Colonic mucosa (tissue), 4 donors: ENCODE results near the gene UBLCP1. TPM values are rescaled to one million over a fixed set of nuclear protein-coding genes. Genes with fewer than 3 reads are reported as not detected.

Experiments used
- DNase-seq: peaks from one replicate; pipeline ENCODE4 v3.0.0-alpha.2; 2020
- H3K27ac ChIP-seq: fragments of 200-600 bp; one replicate; pipeline ENCODE4 v1.8.0; 2021
- H3K27me3 ChIP-seq: fragments of 200-600 bp; one replicate; pipeline ENCODE4 v1.8.0; 2021
- H3K36me3 ChIP-seq: fragments of 200-600 bp; one replicate; pipeline ENCODE4 v1.8.0; 2021
- H3K4me1 ChIP-seq: fragments of 200-600 bp; one replicate; pipeline ENCODE4 v1.8.0; 2021; ENCODE audit warnings: mild to moderate bottlenecking
- H3K4me3 ChIP-seq: fragments of 200-600 bp; one replicate; pipeline ENCODE4 v1.8.0; 2021
- H3K9ac ChIP-seq, 2 donors: one replicate each; pipeline ENCODE4 v1.7.0; 2013; ENCODE audit warnings: control low read depth in 2 of 2, low read depth in 2 of 2, low read length in 2 of 2
- H3K9me3 ChIP-seq: fragments of 200-600 bp; one replicate; pipeline ENCODE4 v1.8.0; 2021
- intact Hi-C: fragments of 100-400 bp; cut with DNase I; formaldehyde crosslinking; loops from one replicate; pipeline ENCODE4 v1.14.1; 2022
- total RNA-seq, 2 donors: library from RNA; stranded (reverse); fragmentation: NEBNext Ultra II Directional in 1 of 2; extraction: Animal tissue kit (Norgen Biotek cat#: 25700) in 1 of 2; gene quantifications; one replicate each; pipeline ENCODE4 v1.2.1, GENCODE V29; 2021
- TF ChIP-seq, protein P1 (sequence below): fragments of 200-600 bp; IDR thresholded peaks from one replicate; pipeline ENCODE4 v1.8.0; 2022; ENCODE audit warnings: antibody characterized with exemption, mild to moderate bottlenecking
- donor health status: healthy.
- donor health status: DM: no; HTN: no; CAD: no.
- donor health status: DM: no; HTN: no; CAD: no.

Gene UBLCP1
- total RNA-seq, 2 donors from 2014 or later: 11.8 to 17.2 TPM

DNA sequence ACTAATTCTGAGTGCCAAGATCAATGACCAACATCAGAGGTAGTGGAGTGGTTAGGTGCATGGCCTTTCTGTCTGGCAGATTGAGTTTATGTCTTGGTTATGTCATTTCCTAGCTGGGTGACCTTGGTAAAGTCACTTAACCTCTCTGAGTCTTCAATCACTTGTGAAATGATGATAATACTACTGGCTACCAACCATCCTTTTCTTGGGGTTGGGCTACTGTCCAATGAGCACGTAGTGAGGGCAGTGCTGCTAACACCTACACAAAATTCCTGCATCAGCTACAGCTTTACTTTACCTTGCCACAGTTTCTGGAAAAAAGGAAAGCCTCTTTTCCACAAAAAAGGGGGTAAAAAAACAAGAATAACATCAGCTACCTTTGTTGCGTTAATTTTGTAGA, 54.8 kb downstream of the UBLCP1 start:
- no peaks in the 10 kb centered on the region for H3K4me1 ChIP-seq
- DNase-seq: no peak
- intact Hi-C loops: no loop called here
- no peaks in the 10 kb centered on the region for H3K27me3 ChIP-seq
- no peak overlapping the region for H3K9ac ChIP-seq
- no peaks in the 10 kb centered on the region for H3K9me3 ChIP-seq
- TF ChIP-seq, protein P1, sequence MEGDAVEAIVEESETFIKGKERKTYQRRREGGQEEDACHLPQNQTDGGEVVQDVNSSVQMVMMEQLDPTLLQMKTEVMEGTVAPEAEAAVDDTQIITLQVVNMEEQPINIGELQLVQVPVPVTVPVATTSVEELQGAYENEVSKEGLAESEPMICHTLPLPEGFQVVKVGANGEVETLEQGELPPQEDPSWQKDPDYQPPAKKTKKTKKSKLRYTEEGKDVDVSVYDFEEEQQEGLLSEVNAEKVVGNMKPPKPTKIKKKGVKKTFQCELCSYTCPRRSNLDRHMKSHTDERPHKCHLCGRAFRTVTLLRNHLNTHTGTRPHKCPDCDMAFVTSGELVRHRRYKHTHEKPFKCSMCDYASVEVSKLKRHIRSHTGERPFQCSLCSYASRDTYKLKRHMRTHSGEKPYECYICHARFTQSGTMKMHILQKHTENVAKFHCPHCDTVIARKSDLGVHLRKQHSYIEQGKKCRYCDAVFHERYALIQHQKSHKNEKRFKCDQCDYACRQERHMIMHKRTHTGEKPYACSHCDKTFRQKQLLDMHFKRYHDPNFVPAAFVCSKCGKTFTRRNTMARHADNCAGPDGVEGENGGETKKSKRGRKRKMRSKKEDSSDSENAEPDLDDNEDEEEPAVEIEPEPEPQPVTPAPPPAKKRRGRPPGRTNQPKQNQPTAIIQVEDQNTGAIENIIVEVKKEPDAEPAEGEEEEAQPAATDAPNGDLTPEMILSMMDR: no peak
- H3K4me3 ChIP-seq: no peak overlapping the region
- no peaks in the 10 kb centered on the region for H3K36me3 ChIP-seq
- H3K27ac ChIP-seq: no peak overlapping the region

DNA sequence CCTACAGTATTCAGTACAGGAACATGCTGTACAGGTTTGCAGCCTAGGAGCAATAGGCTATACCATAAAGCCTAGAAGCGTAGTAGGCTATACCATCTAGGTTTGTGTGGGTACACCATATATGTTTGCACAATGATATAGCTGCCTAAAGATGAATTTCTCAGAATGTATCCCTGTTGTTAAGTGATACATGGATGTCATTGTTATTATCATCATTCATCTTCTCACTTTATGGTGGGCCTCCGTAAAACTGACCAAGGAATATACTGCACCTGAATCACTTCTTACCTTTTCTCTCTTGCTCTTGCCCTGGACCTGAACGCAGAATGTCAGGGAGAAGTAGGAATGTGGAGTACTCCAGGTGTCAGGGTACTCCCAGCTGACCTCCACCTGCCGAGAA, 55.4 kb downstream of the UBLCP1 start:
- DNase-seq: no peak
- no peaks in the 10 kb centered on the region for H3K36me3 ChIP-seq

DNA sequence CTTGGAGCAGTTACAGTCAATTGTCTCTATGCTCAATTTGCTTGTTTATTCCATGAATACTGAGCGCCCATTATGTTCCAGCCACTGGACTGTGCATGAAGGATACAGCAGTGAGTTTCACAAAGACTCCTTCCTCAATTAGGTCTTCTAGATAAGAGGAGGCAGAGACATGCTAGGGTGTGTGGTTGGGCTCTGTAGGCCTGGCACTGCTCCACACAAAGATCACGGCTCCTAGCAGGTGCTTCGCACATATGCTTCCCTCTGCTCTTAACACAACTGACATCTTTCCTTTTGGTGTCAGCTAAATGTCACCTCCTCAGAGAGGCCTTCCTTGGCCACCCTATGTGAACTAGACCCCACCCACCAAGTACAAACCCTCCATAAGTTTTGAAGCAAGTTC, 56.3 kb downstream of the UBLCP1 start:
- H3K4me1 ChIP-seq: no peaks in the 10 kb centered on the region
- intact Hi-C loops: no loop called here
- TF ChIP-seq, protein P1: no peak
- no peak for DNase-seq
- no peak overlapping the region for H3K27ac ChIP-seq
- no peaks in the 10 kb centered on the region for H3K36me3 ChIP-seq
- H3K9me3 ChIP-seq: no peaks in the 10 kb centered on the region
- no peak overlapping the region for H3K4me3 ChIP-seq
- H3K9ac ChIP-seq: no peak overlapping the region
- no peaks in the 10 kb centered on the region for H3K27me3 ChIP-seq

More for the DNA sequence above, 55.4 kb downstream of the UBLCP1 start:
- TF ChIP-seq, protein P1: no peak
- H3K9me3 ChIP-seq: no peaks in the 10 kb centered on the region
- intact Hi-C loops: no loop called here
- H3K27ac ChIP-seq: no peak overlapping the region
- no peaks in the 10 kb centered on the region for H3K27me3 ChIP-seq
- no peak overlapping the region for H3K4me3 ChIP-seq
- H3K9ac ChIP-seq: no peak overlapping the region
- H3K4me1 ChIP-seq: no peaks in the 10 kb centered on the region

DNA sequence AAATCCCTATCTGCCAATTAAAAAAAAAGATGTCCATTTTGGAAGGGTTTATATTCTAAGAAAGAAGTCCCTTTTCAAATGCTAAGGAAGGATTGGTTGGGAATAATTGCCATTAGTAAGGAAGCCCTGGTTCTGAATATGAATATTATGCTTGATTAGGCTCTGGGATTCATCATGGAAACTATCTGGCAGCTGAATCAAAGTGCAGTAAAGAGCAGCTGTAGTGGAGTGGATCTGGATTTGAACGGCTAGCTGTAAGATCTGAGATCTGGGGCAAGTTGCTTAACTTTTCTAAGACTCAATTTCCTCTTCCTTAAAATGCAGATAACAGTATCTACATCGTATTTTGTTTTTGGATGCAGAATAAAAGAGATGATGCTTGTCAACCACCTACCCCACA, 56.7 kb downstream of the UBLCP1 start:
- TF ChIP-seq, protein P1: no peak
- Histone ChIP-seq H3K4me1 (no peaks in the 10 kb centered on the region), H3K9me3 (no peaks in the 10 kb centered on the region), H3K36me3 (no peaks in the 10 kb centered on the region), H3K27ac (no peak overlapping the region), H3K4me3 (no peak overlapping the region), H3K9ac (no peak overlapping the region), H3K27me3 (no peaks in the 10 kb centered on the region)
- DNase-seq: no peak
- intact Hi-C loops: loop anchor here (10.0 kb wide), 1 partner anchor 665 kb away; no protein-coding TSS in a partner anchor

DNA sequence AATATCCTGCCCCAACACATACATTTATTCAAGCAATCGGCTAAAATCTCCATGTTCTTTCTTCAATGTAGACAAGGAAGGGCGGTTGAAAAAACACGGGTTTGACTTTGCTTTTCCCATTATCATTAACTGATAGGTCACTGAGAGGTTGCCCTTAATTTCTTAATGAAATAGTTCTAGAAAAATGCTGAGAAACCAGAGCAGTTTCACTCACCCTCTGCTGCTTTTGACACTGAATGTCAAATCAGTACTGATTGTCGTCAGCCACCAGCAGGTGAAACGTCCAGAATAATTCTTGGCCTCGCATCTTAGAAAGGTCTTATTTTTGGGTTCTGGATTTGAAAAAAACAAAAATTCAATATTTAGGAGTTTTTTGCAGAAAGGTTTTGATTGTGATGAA, 59.1 kb downstream of the UBLCP1 start:
- H3K27ac ChIP-seq: no peak overlapping the region
- H3K9ac ChIP-seq: no peak overlapping the region
- no peaks in the 10 kb centered on the region for H3K27me3 ChIP-seq
- no peak for DNase-seq
- TF ChIP-seq, protein P1: no peak
- H3K4me1 ChIP-seq: no peaks in the 10 kb centered on the region
- no peaks in the 10 kb centered on the region for H3K36me3 ChIP-seq
- H3K4me3 ChIP-seq: no peak overlapping the region
- intact Hi-C loops: loop anchor here (10.0 kb wide), 1 partner anchor 663 kb away; no protein-coding TSS in a partner anchor
- H3K9me3 ChIP-seq: no peaks in the 10 kb centered on the region
